GM19467 (cell line): ENCODE results near the gene ACAP3.

Experiments
- ATAC-seq: cut with Tn5 transposase; IDR thresholded peaks from one replicate; pipeline ENCODE4 v1.9.1; 2021; ENCODE audit warnings: mild to moderate bottlenecking, moderate library complexity; ENCODE audit not compliant: unreplicated experiment

The ACAP3 gene

GRCh38 chr1:1246577-1247340, 61.0 kb downstream of the ACAP3 start, which contains the start of gene C1QTNF12:
C1QTNF12 (minus strand) TSS chr1:1246722; CDS start chr1:1246690, 32 bp downstream.
- ATAC-seq = no peak

GRCh38 chr1:1245817-1246576, 61.7 kb downstream of the ACAP3 start:
- no peak for ATAC-seq

- ATAC-seq = no peak
These were observed 62.4 kb downstream of the ACAP3 start for GRCh38 chr1:1245178-1245816.

DNA sequence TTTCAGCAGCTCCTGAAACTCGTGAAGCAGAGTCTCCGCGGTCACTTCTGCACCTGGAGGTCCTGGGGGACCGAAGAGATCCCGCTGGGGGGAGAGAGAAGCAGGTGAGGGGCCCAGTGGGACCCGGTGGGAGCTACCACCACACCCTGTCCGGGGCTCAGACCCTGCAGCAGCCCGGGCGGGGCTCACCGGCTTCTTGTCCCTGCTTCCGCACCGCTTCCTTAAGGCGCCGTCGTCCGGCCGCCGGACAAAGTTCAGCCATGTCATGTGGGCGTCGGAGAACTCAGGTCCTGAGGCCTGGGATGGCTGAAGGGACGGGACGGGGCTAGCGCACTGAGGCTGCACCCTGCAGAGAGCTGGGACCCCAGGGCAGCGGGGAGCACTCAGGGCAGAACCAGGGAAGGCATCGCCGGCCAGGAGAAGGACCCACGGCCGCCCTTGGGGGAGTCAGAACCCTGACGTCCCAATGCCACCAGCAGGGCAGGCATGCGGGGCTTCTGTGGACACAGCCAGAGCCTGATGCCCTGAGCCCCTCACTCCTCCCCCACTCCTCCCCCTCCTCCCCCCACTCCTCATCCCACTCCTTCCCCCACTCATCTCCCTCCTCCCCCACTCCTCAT, 63.4 kb downstream of the ACAP3 start:
- ATAC-seq = no peak

DNA sequence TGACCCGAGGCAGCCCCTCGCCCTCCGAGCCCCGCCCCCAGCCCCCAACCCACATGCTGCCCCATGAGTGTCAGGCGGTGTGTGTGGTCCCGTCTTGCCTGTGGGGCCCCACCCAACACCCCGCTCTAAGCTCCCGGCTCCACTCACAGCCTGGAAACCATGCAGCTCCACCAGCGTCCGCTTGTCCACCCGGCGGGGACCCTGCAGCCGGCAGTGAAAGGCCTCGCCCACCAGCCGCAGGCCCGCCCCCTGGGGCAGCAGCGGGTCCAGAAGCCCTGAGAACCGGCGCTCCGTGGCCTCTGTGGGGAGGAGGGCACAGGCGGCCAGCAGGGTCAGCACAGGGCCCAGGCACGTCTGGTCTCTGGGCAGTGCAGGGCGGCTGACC, 63.9 kb downstream of the ACAP3 start:
- no peak for ATAC-seq

DNA sequence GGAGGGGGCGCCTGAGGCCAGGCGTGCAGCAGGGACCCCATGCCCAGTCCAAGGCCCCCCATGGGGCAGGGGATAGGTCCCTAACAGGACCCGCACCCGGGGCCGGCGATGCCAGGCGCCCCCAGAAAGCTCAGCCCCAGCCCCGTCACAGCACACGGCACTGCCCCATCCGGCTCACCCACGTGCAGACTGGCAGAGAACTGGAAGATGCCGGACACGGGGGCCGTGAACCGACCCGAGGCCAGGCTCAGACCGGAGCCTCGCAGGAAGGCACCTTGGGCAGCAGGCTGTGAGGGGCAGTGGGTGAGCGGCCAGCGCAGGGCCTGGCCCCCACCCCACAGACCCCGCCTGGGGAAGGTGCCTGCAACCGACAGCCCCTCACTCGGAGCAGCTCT, 64.5 kb downstream of the ACAP3 start:
- no peak for ATAC-seq

- ATAC-seq = no peak
These were observed 65.1 kb downstream of the ACAP3 start for GRCh38 chr1:1242461-1243265.
